GM21528 (cell line): ENCODE data around the gene MERTK.
"Not testable (repeated sequence)": the region's sequence is repeated elsewhere in the genome, so short reads cannot be mapped to it uniquely, and the experiment has no call there.

ENCODE experiments used
- ATAC-seq: cut with Tn5 transposase; IDR thresholded peaks from one replicate; pipeline ENCODE4 v1.9.1; 2021; ENCODE audit warnings: mild to moderate bottlenecking, moderate library complexity; ENCODE audit not compliant: unreplicated experiment, low FRiP score

The MERTK gene

DNA sequence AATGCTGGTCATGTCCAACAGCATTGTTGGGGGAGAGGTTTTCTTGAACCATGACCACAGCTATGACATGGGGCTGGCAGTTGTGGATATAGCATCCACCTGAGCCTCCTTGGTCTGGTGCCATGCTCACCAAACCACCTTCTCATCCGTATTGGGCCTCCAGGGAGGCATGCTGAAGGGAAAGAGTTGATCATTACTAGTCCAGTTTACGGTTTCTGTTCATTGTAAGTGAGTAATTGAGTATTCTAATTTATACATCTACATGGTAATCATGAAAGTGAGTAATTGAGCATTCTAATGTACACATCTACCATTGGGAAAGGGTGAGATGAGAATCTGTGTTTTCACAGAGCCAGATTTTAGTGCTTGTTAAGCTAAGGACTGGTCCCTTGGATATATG, 163.4 kb downstream of the MERTK start:
- ATAC-seq: no peak

DNA sequence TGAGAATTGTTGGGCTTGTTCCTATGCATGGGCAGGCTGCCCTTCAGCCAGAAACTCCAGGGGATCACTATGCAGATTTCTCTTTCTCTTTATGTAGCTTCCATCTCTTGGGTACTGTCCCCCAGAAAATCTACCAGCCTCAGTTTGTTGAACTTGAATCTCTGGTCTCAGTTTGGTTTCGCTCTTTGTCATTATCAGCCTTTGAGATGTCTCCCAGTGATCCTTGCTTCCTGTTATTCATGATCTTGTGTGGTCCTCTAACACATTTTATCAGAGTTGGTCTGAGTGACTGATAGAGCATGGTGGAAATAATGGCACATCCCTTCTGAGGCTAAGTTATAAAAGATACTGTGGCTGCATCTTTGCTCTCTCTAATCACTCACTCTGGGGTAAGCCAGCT, 164.5 kb downstream of the MERTK start:
- ATAC-seq: no peak

DNA sequence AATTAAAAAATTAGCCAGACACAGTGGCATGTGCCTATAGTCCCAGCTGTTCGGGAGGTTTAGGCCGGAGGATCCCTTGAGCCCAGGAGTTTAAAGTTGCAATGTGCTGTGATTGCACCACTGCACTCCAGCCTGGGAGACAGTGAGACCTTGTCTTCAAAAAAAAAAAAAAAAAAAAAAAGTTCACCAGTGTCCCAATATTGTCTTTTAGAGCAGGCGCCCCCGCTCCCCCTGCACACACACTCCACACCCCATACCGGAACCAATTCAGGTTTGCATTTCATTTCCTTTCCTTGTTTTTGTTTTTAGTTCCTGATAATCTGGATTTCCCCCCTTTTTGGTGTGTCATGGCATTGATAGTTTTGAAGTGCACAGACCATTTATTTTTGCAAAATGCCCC, 167.1 kb downstream of the MERTK start:
- ATAC-seq: no peak

DNA sequence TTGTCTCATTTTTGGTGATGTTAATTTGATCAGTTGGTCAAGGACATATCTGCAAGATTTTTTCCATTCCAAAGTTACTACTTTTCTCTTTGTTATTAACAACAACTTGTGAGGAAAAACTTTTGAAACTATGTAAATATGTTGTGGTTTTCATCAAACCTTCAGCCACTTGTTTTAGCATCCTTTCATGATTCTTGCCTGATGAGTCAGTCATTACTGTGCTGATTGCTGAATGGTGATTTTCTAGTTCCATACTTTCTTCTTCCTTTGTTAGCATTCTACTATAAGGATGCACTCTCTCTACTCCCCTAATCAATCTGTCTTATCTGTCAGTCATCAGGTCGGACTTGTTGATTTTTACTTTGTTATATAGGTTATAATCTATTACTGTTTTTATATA, 167.6 kb downstream of the MERTK start:
- ATAC-seq: no peak

DNA sequence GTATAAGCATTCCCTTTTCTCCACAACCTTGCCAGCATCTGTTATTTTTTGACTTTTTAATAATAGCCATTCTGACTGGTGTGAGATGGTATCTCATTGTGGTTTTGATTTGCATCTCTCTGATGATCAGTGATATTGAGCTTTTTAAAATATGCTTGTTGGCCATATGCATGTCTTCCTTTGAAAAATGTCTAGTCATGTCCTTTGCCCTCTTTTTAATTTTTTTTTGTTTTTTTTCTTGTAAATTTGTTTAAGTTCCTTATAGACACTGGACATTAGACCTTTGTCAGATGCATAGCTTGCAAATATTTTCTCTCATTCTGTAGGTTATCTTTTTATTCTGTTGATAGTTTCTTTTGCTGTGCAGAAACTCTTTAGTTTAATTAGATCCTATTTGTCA, 171.4 kb downstream of the MERTK start:
- not testable (repeated sequence) for ATAC-seq

DNA sequence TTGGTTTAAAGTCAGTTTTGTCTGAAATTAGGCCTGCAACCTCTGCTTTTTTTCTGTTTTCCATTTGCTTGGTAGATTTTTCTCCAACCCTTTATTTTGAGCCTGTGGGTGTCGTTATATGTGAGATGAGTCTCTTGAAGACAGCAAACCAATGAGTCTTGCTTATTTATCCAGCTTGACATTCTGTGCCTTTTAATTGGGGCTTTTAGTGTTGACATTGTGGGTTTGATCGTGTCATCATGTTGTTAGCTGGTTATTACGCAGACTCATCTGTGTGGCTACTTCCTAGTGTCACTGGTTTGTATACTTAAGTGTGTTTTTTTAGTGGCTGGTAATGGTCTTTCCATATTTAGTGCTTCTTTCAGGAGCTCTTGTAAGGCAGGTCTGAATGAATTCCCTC, 175.5 kb downstream of the MERTK start:
- no peak for ATAC-seq

DNA sequence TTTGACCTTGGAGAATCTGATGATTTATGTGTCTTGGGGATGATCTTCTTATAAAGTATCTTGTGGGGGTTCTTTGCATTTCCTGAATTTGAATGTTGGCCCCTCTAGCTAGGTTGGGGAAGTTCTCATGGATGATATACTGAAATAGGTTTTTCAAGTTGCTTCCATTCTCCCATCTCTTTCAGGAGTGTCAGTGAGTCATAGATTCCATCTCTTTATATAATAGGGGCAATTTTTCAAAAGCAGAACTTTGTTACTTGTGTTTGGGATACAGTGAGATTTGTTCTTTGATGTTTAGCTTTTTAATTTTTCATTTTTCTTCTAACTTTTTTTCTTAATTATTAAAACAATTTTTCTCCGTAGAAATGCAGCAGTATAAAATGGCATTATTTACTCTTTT, 176.1 kb downstream of the MERTK start:
- ATAC-seq: no peak

DNA sequence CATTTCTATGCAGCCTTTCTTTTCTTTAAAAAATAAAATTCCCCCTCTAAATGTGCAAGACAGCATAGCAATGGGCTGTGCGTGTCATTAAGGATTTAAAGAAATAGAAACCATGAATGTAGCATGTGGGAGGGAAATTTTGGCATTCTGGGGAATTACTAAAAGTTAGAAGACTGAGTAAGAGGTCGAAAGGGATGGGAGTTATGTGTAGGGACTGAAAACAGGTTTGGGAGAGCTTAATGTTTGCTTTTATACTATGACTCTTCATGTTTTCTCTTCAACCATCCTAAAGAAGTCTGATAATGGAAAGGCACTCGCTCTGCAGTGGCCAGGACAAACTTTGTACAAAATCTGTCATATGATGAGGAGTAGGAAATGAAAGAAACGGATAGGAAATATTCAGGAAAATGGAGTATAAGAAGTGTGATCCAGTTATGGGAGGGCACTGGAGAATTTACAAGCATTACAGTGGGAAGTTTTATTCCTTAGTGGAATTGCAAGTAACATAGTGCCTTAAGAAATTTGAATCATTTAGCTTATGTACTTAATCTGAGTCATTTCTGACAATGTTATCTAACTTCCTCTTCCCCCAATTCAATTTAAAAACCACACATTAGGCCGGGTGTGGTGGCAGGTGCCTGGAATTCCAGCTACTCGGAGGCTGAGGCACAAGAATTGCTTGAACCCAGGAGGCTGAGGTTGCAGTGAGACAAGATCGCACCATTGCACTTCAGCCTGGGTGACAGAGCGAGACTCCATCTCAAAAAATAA, 177.3 kb downstream of the MERTK start:
- no peak for ATAC-seq

DNA sequence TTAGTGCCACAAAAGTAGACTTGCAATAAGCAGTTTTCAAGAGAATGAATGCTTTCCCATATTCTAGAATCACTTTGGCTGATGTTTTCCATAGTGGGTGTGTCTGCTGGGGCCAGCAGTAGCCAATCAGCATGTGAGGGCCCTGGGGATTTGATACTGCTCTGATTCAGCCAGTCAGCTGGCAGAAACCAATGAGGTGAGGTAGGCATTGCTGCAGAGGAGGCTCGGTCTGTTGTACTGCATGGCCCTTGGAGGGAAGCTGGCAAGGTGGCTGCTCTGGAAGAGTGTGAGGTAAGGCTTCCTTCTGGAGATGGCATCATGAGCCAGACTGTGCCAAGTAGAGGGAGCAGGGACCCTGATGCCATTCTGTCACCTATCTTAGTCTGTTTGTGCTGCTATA, 179.4 kb downstream of the MERTK start:
- no peak for ATAC-seq
